Endodermal cell (in vitro differentiated cells): Measurements from ENCODE around the gene WAPL. TPM values are rescaled to one million over a fixed set of nuclear protein-coding genes. Genes with fewer than 3 reads are reported as not detected.

Experiments
- DNase-seq: peaks from one replicate; pipeline ENCODE4 v3.0.0-alpha.2; 2017
- H3K27ac ChIP-seq: 2 replicates; pipeline ENCODE4 v1.5.1; 2013; ENCODE audit warnings: mild to moderate bottlenecking, low read depth, low read length, moderate library complexity
- H3K27me3 ChIP-seq: 2 replicates; pipeline ENCODE4 v1.6.1; 2013; ENCODE audit warnings: mild to moderate bottlenecking, low read length, moderate library complexity; ENCODE audit not compliant: insufficient read depth, control insufficient read depth, poor library complexity, severe bottlenecking
- H3K36me3 ChIP-seq: 2 replicates; pipeline ENCODE4 v1.7.0; 2013; ENCODE audit warnings: mild to moderate bottlenecking, low read length, moderate library complexity; ENCODE audit not compliant: control insufficient read depth, insufficient read depth
- H3K4me1 ChIP-seq: one replicate; pipeline ENCODE4 v1.7.0; 2013; ENCODE audit warnings: low read length; ENCODE audit not compliant: control insufficient read depth, insufficient read depth
- H3K4me3 ChIP-seq: 2 replicates; pipeline ENCODE4 v1.5.1; 2013; ENCODE audit warnings: mild to moderate bottlenecking, low read length, moderate library complexity
- H3K9ac ChIP-seq: 2 replicates; pipeline ENCODE4 v1.6.1; 2013; ENCODE audit warnings: mild to moderate bottlenecking, low read length, moderate library complexity; ENCODE audit not compliant: poor library complexity, severe bottlenecking; ENCODE audit errors: extremely low read depth
- H3K9me3 ChIP-seq: 2 replicates; pipeline ENCODE4 v1.6.1; 2013; ENCODE audit warnings: mild to moderate bottlenecking, low read length, moderate library complexity; ENCODE audit not compliant: control insufficient read depth
- H3K27ac Mint-ChIP-seq: 2 replicates; pipeline ENCODE4 v1.8.0; 2020; ENCODE audit warnings: mixed read lengths
- H3K27me3 Mint-ChIP-seq: 2 replicates; pipeline ENCODE4 v1.8.0; 2021; ENCODE audit warnings: mild to moderate bottlenecking, mixed read lengths; ENCODE audit not compliant: insufficient read depth
- H3K36me3 Mint-ChIP-seq: 2 replicates; pipeline ENCODE4 v1.8.0; 2020; ENCODE audit warnings: low read depth, mixed read lengths
- H3K4me1 Mint-ChIP-seq: 2 replicates; pipeline ENCODE4 v1.8.0; 2020; ENCODE audit warnings: mixed read lengths
- H3K4me3 Mint-ChIP-seq: 2 replicates; pipeline ENCODE4 v1.8.0; 2020; ENCODE audit warnings: mild to moderate bottlenecking, moderate library complexity, mixed read lengths
- H3K9me3 Mint-ChIP-seq: 2 replicates; pipeline ENCODE4 v1.8.0; 2020; ENCODE audit warnings: mild to moderate bottlenecking, mixed read lengths
- WGBS, 2 experiments: methylation state at CpG; one replicate each; pipeline versions ENCODE4 v1.1.5 to v1.1.7; 2013; ENCODE audit warnings: missing lambda C conversion rate in 2 of 2, mixed read lengths in 1 of 2; ENCODE audit not compliant: insufficient coverage in 1 of 2, insufficient read length in 1 of 2; 5-methylcytosine and 5-hydroxymethylcytosine counted together
- total RNA-seq, 2 donors: library from RNA; stranded (reverse); fragmentation: NEBNext Ultra II Directional in 1 of 2; extraction: Animal tissue kit (Norgen Biotek cat#: 25700) in 1 of 2; gene quantifications; 2 replicates in 1 of 2; 3 replicates in 1 of 2; pipeline ENCODE4 v1.2.1, GENCODE V29; 2021
- TF ChIP-seq, protein P1 (sequence below): fragments of 200-600 bp; sonication (generic); conservative IDR thresholded peaks from 2 replicates; pipeline ENCODE4 v1.5.0; 2021; ENCODE audit warnings: antibody characterized with exemption, mild to moderate bottlenecking

Gene WAPL
- total RNA-seq, 2 donors from 2014 or later, result 48.0 to 54.1 TPM

DNA sequence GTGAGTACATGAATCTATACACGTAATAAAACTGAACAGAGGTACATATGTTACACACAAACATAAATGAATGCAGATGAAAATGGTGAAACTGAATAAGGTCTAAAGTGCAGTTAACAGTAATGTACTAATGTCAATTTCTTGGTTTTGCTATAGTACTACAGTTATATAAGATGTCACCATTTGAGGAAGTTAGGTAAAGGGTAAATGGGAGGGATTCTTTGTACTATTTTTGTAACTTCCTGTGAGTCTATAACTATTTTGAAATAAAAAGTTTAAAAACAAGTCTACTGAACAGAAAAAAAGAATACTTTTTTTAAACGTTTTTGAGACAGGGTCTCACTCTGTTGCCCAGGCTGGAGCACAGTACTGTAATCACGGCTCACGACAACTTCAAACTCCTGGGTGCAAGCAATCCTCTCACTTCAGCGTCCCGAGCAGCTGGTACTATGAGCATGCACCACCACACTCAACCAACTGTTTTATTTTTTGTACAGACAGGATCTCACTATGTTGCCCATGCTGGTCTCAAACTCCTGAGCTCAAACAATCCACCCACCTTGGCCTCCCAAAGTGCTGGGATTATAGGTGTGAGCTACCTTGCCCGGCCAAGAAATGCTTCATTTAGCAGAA lies 71.5 kb downstream of the WAPL start:
- no peak for DNase-seq
- Mint-ChIP-seq H3K27me3 (no peaks in the 10 kb centered on the region), H3K27ac (peak overlapping the region; percentile 52), H3K36me3 (peaks cover 83% of the 10 kb centered on the region), H3K4me3 (no peak overlapping the region), H3K4me1 (peaks cover 2% of the 10 kb centered on the region), H3K9me3 (peaks cover 7% of the 10 kb centered on the region)
- Histone ChIP-seq H3K36me3 (peaks cover 93% of the 10 kb centered on the region), H3K4me3 (no peak overlapping the region), H3K9me3 (peaks cover 7% of the 10 kb centered on the region), H3K27me3 (no peaks in the 10 kb centered on the region), H3K4me1 (no peaks in the 10 kb centered on the region), H3K9ac (no peak overlapping the region), H3K27ac (no peak overlapping the region)
- WGBS, 2 experiments, result 94 to 97% methylated on average over 4 to 6 of the region's 7 CpGs
- TF ChIP-seq, protein P1, sequence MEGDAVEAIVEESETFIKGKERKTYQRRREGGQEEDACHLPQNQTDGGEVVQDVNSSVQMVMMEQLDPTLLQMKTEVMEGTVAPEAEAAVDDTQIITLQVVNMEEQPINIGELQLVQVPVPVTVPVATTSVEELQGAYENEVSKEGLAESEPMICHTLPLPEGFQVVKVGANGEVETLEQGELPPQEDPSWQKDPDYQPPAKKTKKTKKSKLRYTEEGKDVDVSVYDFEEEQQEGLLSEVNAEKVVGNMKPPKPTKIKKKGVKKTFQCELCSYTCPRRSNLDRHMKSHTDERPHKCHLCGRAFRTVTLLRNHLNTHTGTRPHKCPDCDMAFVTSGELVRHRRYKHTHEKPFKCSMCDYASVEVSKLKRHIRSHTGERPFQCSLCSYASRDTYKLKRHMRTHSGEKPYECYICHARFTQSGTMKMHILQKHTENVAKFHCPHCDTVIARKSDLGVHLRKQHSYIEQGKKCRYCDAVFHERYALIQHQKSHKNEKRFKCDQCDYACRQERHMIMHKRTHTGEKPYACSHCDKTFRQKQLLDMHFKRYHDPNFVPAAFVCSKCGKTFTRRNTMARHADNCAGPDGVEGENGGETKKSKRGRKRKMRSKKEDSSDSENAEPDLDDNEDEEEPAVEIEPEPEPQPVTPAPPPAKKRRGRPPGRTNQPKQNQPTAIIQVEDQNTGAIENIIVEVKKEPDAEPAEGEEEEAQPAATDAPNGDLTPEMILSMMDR, result no peak

DNA sequence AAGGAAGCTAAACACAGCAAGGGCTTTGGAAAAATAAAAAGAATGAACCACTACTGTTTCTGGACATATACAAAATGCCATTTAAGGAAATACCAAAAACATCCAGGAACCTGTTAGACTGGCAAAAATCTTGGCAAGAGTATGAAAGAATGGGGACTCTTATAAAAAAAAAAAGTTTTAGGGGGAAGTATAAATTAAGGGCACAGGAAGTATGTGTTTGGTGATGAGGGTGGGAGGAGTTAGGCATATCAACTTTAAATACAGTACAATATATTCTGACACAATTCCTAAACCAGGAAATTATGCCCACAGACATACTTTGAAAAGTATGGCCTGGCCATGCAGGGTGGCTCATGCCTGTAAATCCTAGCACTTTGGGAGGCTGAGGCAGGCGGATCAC lies 74.2 kb downstream of the WAPL start:
- no peaks in the 10 kb centered on the region for H3K4me1 ChIP-seq
- no peak overlapping the region for H3K9ac ChIP-seq
- no peaks in the 10 kb centered on the region for H3K27me3 ChIP-seq
- peaks cover 100% of the 10 kb centered on the region for H3K36me3 ChIP-seq
- H3K4me3 ChIP-seq, result no peak overlapping the region
- no peaks in the 10 kb centered on the region for H3K9me3 ChIP-seq
- no peaks in the 10 kb centered on the region for H3K9me3 Mint-ChIP-seq
- TF ChIP-seq, protein P1, result no peak
- no peak overlapping the region for H3K27ac Mint-ChIP-seq
- H3K27ac ChIP-seq, result no peak overlapping the region
- peaks cover 87% of the 10 kb centered on the region for H3K36me3 Mint-ChIP-seq
- DNase-seq, result no peak
- H3K4me3 Mint-ChIP-seq, result no peak overlapping the region
- peaks cover 2% of the 10 kb centered on the region for H3K4me1 Mint-ChIP-seq
- 100% methylated on average over 1 of the region's 1 CpG; no CpG with 5 or more reads in 1 of the 2 experiments for WGBS, 2 experiments
- no peaks in the 10 kb centered on the region for H3K27me3 Mint-ChIP-seq

DNA sequence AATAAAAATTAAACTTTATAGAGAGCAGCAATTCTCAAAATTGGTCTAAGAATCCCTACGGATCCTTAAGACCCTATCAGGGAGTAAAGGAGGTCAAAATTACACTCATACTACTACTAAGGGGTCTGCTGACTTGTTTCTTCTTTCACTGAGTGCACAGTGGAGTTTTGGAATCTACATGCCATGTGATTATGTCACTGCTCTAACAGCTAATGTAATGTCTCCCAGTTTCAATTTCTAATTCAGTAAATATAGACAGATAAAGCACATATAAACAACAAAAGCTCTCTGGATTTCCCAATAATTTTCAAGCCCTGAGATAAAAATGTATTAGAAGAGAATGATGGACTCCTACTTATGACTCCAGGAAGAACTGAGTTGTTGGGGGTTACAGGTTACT lies 74.6 kb downstream of the WAPL start:
- TF ChIP-seq, protein P1, result no peak
- no peak overlapping the region for H3K4me3 Mint-ChIP-seq
- peaks cover 2% of the 10 kb centered on the region for H3K4me1 Mint-ChIP-seq
- no peaks in the 10 kb centered on the region for H3K9me3 Mint-ChIP-seq
- Histone ChIP-seq H3K9ac (no peak overlapping the region), H3K9me3 (no peaks in the 10 kb centered on the region), H3K36me3 (peaks cover 99% of the 10 kb centered on the region), H3K4me3 (no peak overlapping the region), H3K27me3 (no peaks in the 10 kb centered on the region), H3K27ac (no peak overlapping the region), H3K4me1 (no peaks in the 10 kb centered on the region)
- H3K27me3 Mint-ChIP-seq, result no peaks in the 10 kb centered on the region
- 100% methylated on average over 1 of the region's 1 CpG for WGBS, 2 experiments
- DNase-seq, result no peak
- H3K27ac Mint-ChIP-seq, result no peak overlapping the region
- H3K36me3 Mint-ChIP-seq, result peaks cover 86% of the 10 kb centered on the region
